HG02763 (cell line): Measurements from ENCODE around the gene PTPRN2.
A peak's percentile ranks its signal among the peaks of the same experiment; 100 is the strongest.

ENCODE experiments used
- ATAC-seq: cut with Tn5 transposase; IDR thresholded peaks from one replicate; pipeline ENCODE4 v1.9.1; 2021; ENCODE audit warnings: mild to moderate bottlenecking, moderate library complexity; ENCODE audit not compliant: unreplicated experiment

Gene PTPRN2

GRCh38 chr7:157585113-157585861 is 1002.3 kb downstream of the PTPRN2 start:
- no peak for ATAC-seq

GRCh38 chr7:157584420-157584819 is 1003.2 kb downstream of the PTPRN2 start:
- ATAC-seq: no peak

GRCh38 chr7:157581740-157582139 is 1005.9 kb downstream of the PTPRN2 start:
- no peak for ATAC-seq

- ATAC-seq: no peak
Observed at GRCh38 chr7:157580324-157580723, 1007.3 kb downstream of the PTPRN2 start.

GRCh38 chr7:157579425-157579824 is 1008.2 kb downstream of the PTPRN2 start:
- no peak for ATAC-seq

- no peak for ATAC-seq
Observed at GRCh38 chr7:157577796-157578339, 1009.8 kb downstream of the PTPRN2 start.

GRCh38 chr7:157577061-157577460 is 1010.6 kb downstream of the PTPRN2 start:
- no peak for ATAC-seq

- no peak for ATAC-seq
Observed at GRCh38 chr7:157576415-157576814, 1011.2 kb downstream of the PTPRN2 start.

- no peak for ATAC-seq
Observed at GRCh38 chr7:157575777-157576176, 1011.8 kb downstream of the PTPRN2 start.

GRCh38 chr7:157574914-157575586 is 1012.6 kb downstream of the PTPRN2 start:
- no peak for ATAC-seq

- ATAC-seq: no peak
Observed at GRCh38 chr7:157574120-157574825, 1013.4 kb downstream of the PTPRN2 start.

GRCh38 chr7:157573244-157573643 is 1014.4 kb downstream of the PTPRN2 start:
- ATAC-seq: no peak

GRCh38 chr7:157572622-157573021 is 1015.0 kb downstream of the PTPRN2 start:
- ATAC-seq: no peak

- no peak for ATAC-seq
Observed at GRCh38 chr7:157570531-157571200, 1017.0 kb downstream of the PTPRN2 start.

- no peak for ATAC-seq
Observed at GRCh38 chr7:157569967-157570366, 1017.7 kb downstream of the PTPRN2 start.

- peak; percentile 79 for ATAC-seq
Observed at GRCh38 chr7:157568770-157569584, 1018.6 kb downstream of the PTPRN2 start.

GRCh38 chr7:157568106-157568769 is 1019.4 kb downstream of the PTPRN2 start:
- no peak for ATAC-seq

GRCh38 chr7:157567666-157568065 is 1020.0 kb downstream of the PTPRN2 start:
- ATAC-seq: no peak

- ATAC-seq: no peak
Observed at GRCh38 chr7:157566631-157567006, 1021.0 kb downstream of the PTPRN2 start.
